Upper lobe of left lung (tissue), 4 donors: Measurements from ENCODE around the gene CTAGE8.
"Not testable (repeated sequence)": the region's sequence is repeated elsewhere in the genome, so short reads cannot be mapped to it uniquely, and the experiment has no call there.

Experiments used
- CTCF ChIP-seq, 6 experiments: fragments of 450-650 bp in 4 of 6; fragments of 200-600 bp in 2 of 6; sonication (generic) in 2 of 6; IDR thresholded peaks; one replicate each; pipeline ENCODE4 v1.5.1; 2016 to 2019; ENCODE audit warnings: antibody characterized with exemption in 6 of 6
- EP300 ChIP-seq, 4 donors: sonication (generic); formaldehyde crosslinking; IDR thresholded peaks; one replicate each; pipeline ENCODE4 v1.5.1; 2017; ENCODE audit warnings: antibody characterized with exemption in 4 of 4, control low read depth in 2 of 4
- POLR2AphosphoS5 ChIP-seq, 2 donors: sonication (generic); formaldehyde crosslinking; IDR thresholded peaks; one replicate each; pipeline ENCODE4 v1.5.1; 2017; ENCODE audit warnings: antibody characterized with exemption in 2 of 2

GRCh38 chr7:144291607-144292006, 22.5 kb upstream of the CTAGE8 start:
- TF ChIP-seq EP300, CTCF, POLR2AphosphoS5 (IDR thresholded peaks at IDR 0.05): not testable (repeated sequence)
